ENCODE measurements around the gene KL. TPM values are rescaled to one million over a fixed set of nuclear protein-coding genes. Genes with fewer than 3 reads are reported as not detected.

The KL gene
- total RNA-seq, 4 donors from 2014 or later, result 0.60 to 3.4 (median 1.2) TPM

- H3K27me3 ChIP-seq, result no peaks in the 10 kb centered on the region
- WGBS, 2 donors (ENCODE audit: low coverage in 1 of 2), result 0 to 69% methylated on average over 1 to 4 of the region's 4 CpGs
- no peaks in the 10 kb centered on the region for H3K36me3 ChIP-seq
- intact Hi-C loops (cut with DNase I; ENCODE audit: low total_unique reads) (no loop called here), in situ Hi-C loops (cut with MboI; ENCODE audit: low pct_ligation_motif_present in 1 of 4, low pct_unique_long_range_greater_than_20kb in 1 of 4, low sequenced_read_pairs in 3 of 4) (no loop called here)
- H3K4me1 ChIP-seq, result no peaks in the 10 kb centered on the region
- DNase-seq, result no peak
- TF ChIP-seq CTCF (IDR thresholded peaks at IDR 0.05) (no peak), POLR2A (IDR thresholded peaks at IDR 0.05) (no peak), EP300 (IDR thresholded peaks at IDR 0.05; ENCODE audit: low read depth) (no peak), POLR2AphosphoS5 (IDR thresholded peaks at IDR 0.05) (no peak)
- H3K27ac ChIP-seq, result no peak overlapping the region
- H3K4me3 ChIP-seq, result no peak overlapping the region
- H3K9me3 ChIP-seq, result no peaks in the 10 kb centered on the region
These were observed 9.1 kb downstream of the KL start for GRCh38 chr13:33025220-33025744.

- TF ChIP-seq POLR2A (IDR thresholded peaks at IDR 0.05) (no peak), EP300 (IDR thresholded peaks at IDR 0.05; ENCODE audit: low read depth) (no peak), POLR2AphosphoS5 (IDR thresholded peaks at IDR 0.05) (no peak), CTCF (IDR thresholded peaks at IDR 0.05) (no peak)
- Histone ChIP-seq H3K4me1 (no peaks in the 10 kb centered on the region), H3K27me3 (no peaks in the 10 kb centered on the region), H3K27ac (no peak overlapping the region), H3K36me3 (no peaks in the 10 kb centered on the region), H3K9me3 (no peaks in the 10 kb centered on the region), H3K4me3 (no peak overlapping the region)
- in situ Hi-C loops (cut with MboI; ENCODE audit: low pct_ligation_motif_present in 1 of 4, low pct_unique_long_range_greater_than_20kb in 1 of 4, low sequenced_read_pairs in 3 of 4), result no loop called here
- 92 to 94% methylated on average over 7 to 9 of the region's 9 CpGs for WGBS, 2 donors (ENCODE audit: low coverage in 1 of 2)
- DNase-seq, result no peak
- intact Hi-C loops (cut with DNase I; ENCODE audit: low total_unique reads), result no loop called here
These were observed 10.4 kb downstream of the KL start for GRCh38 chr13:33026489-33027152.

- Histone ChIP-seq H3K4me3 (no peak overlapping the region), H3K27me3 (no peaks in the 10 kb centered on the region), H3K36me3 (no peaks in the 10 kb centered on the region), H3K27ac (no peak overlapping the region), H3K9me3 (no peaks in the 10 kb centered on the region), H3K4me1 (no peaks in the 10 kb centered on the region)
- TF ChIP-seq POLR2AphosphoS5 (IDR thresholded peaks at IDR 0.05), result no peak
- no peak for TF ChIP-seq EP300 (IDR thresholded peaks at IDR 0.05; ENCODE audit: low read depth)
- no peak for TF ChIP-seq POLR2A (IDR thresholded peaks at IDR 0.05)
- no peak for TF ChIP-seq CTCF (IDR thresholded peaks at IDR 0.05)
- intact Hi-C loops (cut with DNase I; ENCODE audit: low total_unique reads) (no loop called here), in situ Hi-C loops (cut with MboI; ENCODE audit: low pct_ligation_motif_present in 1 of 4, low pct_unique_long_range_greater_than_20kb in 1 of 4, low sequenced_read_pairs in 3 of 4) (no loop called here)
- no peak for DNase-seq
- 49 to 75% methylated on average over 2 of the region's 2 CpGs for WGBS, 2 donors (ENCODE audit: low coverage in 1 of 2)
These were observed 12.4 kb downstream of the KL start for GRCh38 chr13:33028620-33029019.

GRCh38 chr13:33031277-33031676, 15.1 kb downstream of the KL start:
- H3K4me3 ChIP-seq, result no peak overlapping the region
- no peaks in the 10 kb centered on the region for H3K9me3 ChIP-seq
- H3K4me1 ChIP-seq, result no peaks in the 10 kb centered on the region
- intact Hi-C loops (cut with DNase I; ENCODE audit: low total_unique reads) (no loop called here), in situ Hi-C loops (cut with MboI; ENCODE audit: low pct_ligation_motif_present in 1 of 4, low pct_unique_long_range_greater_than_20kb in 1 of 4, low sequenced_read_pairs in 3 of 4) (no loop called here)
- no peaks in the 10 kb centered on the region for H3K36me3 ChIP-seq
- no peak overlapping the region for H3K27ac ChIP-seq
- no peaks in the 10 kb centered on the region for H3K27me3 ChIP-seq
- 88 to 95% methylated on average over 4 of the region's 4 CpGs for WGBS, 2 donors (ENCODE audit: low coverage in 1 of 2)
- TF ChIP-seq POLR2AphosphoS5 (IDR thresholded peaks at IDR 0.05) (no peak), POLR2A (IDR thresholded peaks at IDR 0.05) (no peak), EP300 (IDR thresholded peaks at IDR 0.05; ENCODE audit: low read depth) (no peak), CTCF (IDR thresholded peaks at IDR 0.05) (no peak)
- DNase-seq, result no peak

All from transverse colon (tissue), 4 donors.